Lower leg skin (tissue), 3 donors: ENCODE measurements around the gene SNX5.

Experiments used
- POLR2A ChIP-seq, 2 donors: fragments of 450-650 bp; IDR thresholded peaks; one replicate each; pipeline ENCODE4 v1.6.1; 2016 to 2017; ENCODE audit warnings: antibody characterized with exemption in 2 of 2, mild to moderate bottlenecking in 1 of 2, moderate library complexity in 1 of 2
- TF ChIP-seq, protein P1 (sequence below), 3 donors: fragments of 450-650 bp; IDR thresholded peaks; one replicate each; pipeline ENCODE4 v1.5.1; 2016; ENCODE audit warnings: antibody characterized with exemption in 3 of 3, mild to moderate bottlenecking in 3 of 3, moderate library complexity in 2 of 3

DNA sequence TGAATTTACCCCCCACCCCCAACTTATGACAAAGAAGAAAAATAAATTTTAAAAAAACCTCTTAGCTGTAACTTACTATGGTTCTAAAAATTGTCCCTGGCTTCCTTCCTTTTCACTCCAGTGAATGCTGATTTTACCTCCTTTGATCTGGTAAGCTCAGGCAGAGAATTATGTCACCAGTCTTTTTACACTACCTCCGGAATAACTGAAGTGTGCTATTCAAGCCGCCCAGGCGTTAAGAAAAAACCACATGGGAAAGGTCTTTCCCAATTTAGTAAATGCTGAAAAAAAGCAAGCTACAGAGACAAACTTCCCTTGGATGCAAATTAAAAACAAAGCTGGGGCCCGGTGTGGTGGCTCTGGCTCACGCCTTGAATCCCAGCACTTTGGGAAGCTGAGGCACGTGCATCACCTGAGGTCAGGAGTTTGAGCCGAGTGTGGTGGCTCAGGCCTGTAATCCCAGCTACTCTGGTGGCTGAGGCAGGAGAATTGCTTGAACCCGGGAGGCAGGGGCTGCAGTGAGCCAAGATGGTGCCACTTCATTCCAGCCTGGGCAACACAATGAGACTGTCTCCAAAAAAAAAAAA lies 12.4 kb downstream of the SNX5 start:
- TF ChIP-seq, protein P1, sequence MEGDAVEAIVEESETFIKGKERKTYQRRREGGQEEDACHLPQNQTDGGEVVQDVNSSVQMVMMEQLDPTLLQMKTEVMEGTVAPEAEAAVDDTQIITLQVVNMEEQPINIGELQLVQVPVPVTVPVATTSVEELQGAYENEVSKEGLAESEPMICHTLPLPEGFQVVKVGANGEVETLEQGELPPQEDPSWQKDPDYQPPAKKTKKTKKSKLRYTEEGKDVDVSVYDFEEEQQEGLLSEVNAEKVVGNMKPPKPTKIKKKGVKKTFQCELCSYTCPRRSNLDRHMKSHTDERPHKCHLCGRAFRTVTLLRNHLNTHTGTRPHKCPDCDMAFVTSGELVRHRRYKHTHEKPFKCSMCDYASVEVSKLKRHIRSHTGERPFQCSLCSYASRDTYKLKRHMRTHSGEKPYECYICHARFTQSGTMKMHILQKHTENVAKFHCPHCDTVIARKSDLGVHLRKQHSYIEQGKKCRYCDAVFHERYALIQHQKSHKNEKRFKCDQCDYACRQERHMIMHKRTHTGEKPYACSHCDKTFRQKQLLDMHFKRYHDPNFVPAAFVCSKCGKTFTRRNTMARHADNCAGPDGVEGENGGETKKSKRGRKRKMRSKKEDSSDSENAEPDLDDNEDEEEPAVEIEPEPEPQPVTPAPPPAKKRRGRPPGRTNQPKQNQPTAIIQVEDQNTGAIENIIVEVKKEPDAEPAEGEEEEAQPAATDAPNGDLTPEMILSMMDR (IDR thresholded peaks at IDR 0.05), result no peak
- TF ChIP-seq POLR2A (IDR thresholded peaks at IDR 0.05), result no peak
